ENCODE data around the gene TCHP.

- TF ChIP-seq CTCF (IDR thresholded peaks at IDR 0.05) (no peak), POLR2A (IDR thresholded peaks at IDR 0.05) (no peak)
These were observed 47.4 kb downstream of the TCHP start for GRCh38 chr12:109947521-109947920.

Measured in Peyer's patch (tissue), 4 donors.